ENCODE measurements around the gene COMMD3.

Gene COMMD3

DNA sequence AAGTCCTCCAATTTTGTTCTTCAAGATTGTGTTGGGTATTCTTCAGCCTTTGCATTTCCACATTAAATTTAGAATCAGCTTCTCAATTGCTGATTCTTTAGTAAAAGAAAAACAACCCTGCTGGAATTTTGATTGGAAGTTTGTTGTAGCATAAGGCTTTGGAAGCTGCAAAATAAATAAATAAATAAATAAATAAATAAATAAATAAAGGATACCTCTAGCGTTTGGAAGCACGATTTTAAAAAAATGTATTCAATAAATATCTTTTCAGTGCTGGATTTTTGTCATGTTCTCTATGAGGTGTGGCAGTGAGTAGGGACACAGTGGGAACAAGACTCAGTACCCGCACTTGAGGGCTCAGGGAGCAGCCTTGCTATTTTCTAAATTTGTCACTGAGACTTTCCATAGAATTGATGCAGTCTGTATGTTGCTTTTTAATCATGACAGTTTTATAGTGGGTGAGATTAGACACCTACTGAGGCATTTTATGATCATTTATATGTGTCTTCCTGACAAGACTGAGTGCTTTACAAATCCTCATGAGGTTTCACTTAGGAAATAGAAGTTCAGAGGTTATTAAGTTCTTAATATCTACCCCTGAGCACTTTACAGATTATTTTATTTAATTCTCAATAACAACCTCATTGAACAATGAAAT, 22.3 kb upstream of the COMMD3 start:
- DNase-seq (ENCODE audit: extremely low read depth, low read depth) = no peak
- no peak overlapping the region for H3K4me3 ChIP-seq (replicated peaks; ENCODE audit: low read depth, low read length)
- no peak for TF ChIP-seq CTCF (IDR thresholded peaks at IDR 0.05; ENCODE audit: low read depth, low read length, missing control alignments)

GRCh38 chr10:22294694-22295093, 21.5 kb upstream of the COMMD3 start:
- no peak overlapping the region for H3K4me3 ChIP-seq (replicated peaks; ENCODE audit: low read depth, low read length)
- TF ChIP-seq CTCF (IDR thresholded peaks at IDR 0.05; ENCODE audit: low read depth, low read length, missing control alignments) = no peak
- DNase-seq (ENCODE audit: extremely low read depth, low read depth) = no peak

GRCh38 chr10:22301193-22301592, 15.0 kb upstream of the COMMD3 start:
- H3K4me3 ChIP-seq (replicated peaks; ENCODE audit: low read depth, low read length) = no peak overlapping the region
- TF ChIP-seq CTCF (IDR thresholded peaks at IDR 0.05; ENCODE audit: low read depth, low read length, missing control alignments) = no peak
- no peak for DNase-seq (ENCODE audit: extremely low read depth, low read depth)

GRCh38 chr10:22303461-22303860, 12.7 kb upstream of the COMMD3 start:
- TF ChIP-seq CTCF (IDR thresholded peaks at IDR 0.05; ENCODE audit: low read depth, low read length, missing control alignments) = no peak
- no peak overlapping the region for H3K4me3 ChIP-seq (replicated peaks; ENCODE audit: low read depth, low read length)
- DNase-seq (ENCODE audit: extremely low read depth, low read depth) = no peak

DNA sequence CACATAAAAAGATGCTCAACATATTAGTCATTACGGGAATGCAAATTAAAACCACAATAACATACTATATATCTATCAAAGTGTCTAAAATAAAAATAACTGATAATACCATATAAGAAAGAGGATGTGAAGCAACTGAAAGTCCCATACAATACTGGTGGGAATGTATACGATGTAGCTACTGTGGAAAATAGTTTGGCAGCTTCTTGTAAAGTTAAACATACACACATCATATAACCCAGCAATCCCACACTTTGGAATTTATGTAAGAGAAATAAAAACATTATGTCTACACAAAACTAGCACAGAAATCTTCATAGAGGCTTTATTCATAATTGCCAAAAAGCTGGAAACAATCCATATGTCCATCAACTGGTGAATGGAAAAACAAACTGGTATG, 10.5 kb upstream of the COMMD3 start:
- no peak for TF ChIP-seq CTCF (IDR thresholded peaks at IDR 0.05; ENCODE audit: low read depth, low read length, missing control alignments)
- no peak overlapping the region for H3K4me3 ChIP-seq (replicated peaks; ENCODE audit: low read depth, low read length)

DNA sequence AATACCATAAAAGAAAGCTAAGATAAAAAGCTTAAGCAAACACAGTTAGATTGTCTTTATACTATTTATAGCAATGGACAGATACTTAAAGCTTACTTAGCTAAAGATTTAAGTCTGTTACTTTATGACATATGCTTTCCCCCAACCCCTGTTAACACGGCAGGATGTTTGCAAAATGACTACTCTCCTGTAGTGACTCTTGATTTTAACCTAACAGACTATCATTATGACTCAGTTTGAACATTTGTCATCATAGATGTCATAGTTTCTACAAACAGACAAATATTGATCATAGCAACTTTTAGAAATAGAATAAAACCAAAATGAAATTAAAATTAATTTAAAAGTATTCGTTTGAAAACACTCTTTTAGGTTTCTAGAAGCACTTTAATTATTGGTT, 7.8 kb upstream of the COMMD3 start:
- no peak for TF ChIP-seq CTCF (IDR thresholded peaks at IDR 0.05; ENCODE audit: low read depth, low read length, missing control alignments)
- DNase-seq (ENCODE audit: extremely low read depth, low read depth) = no peak
- H3K4me3 ChIP-seq (replicated peaks; ENCODE audit: low read depth, low read length) = no peak overlapping the region

More for the DNA sequence above, 10.5 kb upstream of the COMMD3 start:
- DNase-seq (ENCODE audit: extremely low read depth, low read depth) = no peak

Measured in HFF-Myc (cell line).